Fibroblast of skin of right quadriceps (primary cell): ENCODE data around the gene SMIM20.

Experiments used
- DNase-seq: peaks from one replicate; pipeline ENCODE4 v3.0.0-alpha.2; 2013

SMIM20 gene

DNA sequence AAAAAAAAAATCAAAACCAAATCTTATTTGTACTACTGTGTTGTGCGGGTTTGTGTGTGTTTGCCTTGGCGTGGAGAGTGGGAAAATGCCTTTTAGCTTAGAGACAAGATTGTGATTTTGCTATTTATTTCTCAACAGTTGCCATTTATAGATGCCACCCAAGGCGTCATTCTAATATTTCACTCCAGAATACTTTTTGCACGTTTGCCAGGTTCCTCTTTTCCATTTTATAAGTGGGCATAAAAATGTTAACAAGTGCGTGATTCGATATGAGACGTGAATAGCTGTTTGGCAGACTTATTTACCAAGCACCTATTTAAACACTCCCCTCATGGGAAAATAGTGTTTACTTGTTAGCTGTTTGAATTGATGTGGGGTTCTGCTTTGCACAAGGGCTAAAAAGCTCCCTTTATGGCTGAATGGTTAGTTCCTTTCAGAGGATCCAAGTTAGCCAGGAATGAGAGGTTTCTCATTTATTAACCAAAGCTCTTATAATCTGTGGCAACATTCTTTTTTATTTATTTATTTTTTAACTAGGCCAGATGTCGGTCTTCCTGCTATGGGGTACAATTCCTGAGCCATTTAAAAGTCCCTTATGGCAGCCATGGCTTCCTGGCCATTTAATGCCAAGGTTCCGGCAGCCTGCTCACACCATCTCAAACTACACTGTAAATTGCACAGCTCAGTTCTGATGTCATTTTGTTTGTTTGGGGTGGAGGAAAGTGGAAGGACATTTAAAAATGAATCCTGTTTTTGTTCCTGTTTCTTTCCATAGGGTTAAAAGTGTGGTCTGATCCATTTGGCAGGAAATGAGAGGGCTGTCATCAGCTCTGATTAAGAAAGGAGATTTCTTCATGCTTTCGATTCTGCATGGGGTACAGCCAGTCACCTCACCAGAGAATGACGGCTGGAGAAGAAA lies 14.6 kb downstream of the SMIM20 start:
- DNase-seq = peak; percentile 78

DNA sequence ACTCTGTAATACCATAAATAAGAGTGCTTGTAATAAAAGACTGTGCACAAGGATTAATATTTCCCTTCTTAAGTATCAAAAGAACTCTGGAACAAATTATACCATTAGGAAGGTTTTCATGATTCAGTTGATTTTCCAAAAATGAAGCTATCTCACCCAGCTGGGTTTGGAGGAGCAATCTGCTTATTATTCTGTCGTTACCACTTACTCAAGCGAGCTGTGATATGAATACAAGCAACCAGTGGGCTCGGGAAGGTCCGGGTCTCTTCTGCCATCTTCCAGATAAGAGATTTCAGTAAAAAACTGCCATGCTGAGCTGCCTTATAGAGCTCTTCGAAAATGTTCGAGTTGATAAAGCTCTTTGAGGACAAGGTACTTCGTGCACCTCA lies 15.3 kb downstream of the SMIM20 start:
- no peak for DNase-seq

DNA sequence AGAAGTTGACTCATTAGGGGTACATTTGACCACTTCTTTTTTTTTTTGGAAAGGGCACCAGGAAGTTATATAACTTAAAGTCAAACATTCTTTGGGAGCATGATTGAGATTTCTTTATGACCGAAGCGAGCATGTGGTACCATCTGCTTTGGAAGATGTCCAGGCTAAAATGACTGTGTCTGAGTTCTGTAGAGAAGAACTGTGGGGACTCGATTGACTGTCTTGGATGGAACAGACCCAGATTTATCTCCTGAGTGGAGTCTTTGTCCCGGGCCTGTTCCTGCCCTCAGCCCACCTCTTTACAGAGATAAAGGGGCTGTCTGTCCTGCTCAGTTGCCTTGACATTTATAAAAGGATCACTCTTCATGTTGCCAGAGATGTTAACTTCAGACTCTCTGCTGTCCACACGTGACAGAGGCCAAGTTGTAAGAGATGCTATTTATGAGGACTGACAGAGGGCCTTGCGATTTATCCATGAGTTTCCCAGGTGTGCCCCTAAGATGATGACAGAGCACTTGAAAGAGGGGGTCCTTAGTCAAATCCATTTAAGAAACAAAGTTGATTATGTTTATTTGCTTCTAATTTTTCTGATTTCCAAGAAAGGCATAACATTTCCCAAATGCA lies 16.8 kb downstream of the SMIM20 start:
- no peak for DNase-seq

DNA sequence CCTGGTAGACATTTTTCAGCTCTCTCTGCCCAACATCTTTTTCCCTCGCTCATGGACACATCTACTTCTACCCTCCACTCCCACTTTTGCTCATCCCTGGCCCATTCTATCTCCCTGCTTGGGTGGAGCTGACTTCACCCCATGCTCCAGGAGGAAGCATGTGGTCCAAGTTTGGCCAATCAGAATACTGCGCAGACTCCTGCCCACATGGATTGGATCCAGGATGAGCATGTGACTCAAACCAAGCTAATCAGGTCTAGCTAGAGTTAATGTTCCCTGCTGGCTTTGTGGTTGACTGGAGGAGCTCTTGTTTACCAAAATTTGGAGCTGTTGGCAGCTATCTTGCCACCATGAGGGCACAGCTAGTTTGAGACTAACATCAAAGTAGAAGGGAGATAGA lies 22.7 kb downstream of the SMIM20 start:
- DNase-seq = no peak

DNA sequence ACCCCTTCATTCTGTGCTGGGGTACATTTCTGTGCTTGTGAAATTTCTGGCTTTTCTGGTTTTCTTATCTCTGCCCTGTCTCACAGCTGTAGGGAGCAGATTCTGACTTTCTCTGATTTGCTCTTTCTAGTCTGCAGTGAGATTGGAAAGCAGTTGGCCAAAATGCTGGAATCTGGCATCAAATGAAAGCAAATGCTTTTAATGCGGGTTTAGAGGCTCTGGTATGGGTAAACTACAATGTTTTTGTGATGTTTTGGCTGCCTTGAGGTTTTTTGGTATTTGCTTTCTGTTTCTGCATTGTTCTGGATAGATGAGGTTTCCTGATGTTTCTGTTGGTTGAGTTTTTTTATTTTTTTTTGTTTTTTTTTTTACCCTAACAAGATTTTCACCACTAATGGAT lies 23.8 kb downstream of the SMIM20 start:
- DNase-seq = peak; percentile 60

DNA sequence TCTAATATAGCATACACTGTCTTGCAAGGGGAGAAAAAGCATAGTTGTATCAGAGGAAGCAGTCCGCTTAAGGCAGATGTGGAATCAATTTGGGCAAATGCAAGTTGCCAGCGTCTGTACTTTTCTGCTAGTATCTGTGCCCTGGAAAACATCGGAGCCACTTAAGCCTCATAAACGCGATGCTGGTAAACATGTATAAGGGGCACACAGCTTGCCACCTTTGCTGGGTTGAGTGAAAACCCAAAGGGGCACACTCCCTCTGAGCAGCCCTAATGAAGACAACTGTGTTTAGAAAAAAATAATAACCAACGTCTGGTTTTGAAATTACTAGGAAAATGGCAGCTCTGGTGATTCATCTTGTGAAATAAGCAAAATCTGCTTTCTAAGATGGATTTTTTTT lies 24.3 kb downstream of the SMIM20 start:
- DNase-seq = no peak

DNA sequence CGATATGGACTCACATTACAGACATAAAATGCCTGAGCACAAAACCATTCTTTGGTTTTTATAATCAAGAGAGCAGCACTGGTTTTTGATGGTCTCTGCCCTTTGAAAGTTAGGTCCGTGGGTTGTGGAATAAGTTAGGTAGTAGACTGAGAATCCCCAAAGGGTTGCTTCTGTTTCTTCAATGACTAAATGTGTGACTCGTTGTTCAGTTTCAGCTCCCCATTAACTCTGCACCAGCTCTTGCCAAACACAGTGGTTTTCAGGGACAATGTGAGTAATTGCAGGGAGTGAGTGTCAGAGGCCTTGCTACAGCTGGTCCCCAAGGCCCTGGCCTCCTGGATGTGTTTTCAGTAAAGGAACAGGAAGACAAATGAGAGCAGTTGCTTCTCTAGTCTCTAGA lies 24.8 kb downstream of the SMIM20 start:
- DNase-seq = peak; percentile 78

DNA sequence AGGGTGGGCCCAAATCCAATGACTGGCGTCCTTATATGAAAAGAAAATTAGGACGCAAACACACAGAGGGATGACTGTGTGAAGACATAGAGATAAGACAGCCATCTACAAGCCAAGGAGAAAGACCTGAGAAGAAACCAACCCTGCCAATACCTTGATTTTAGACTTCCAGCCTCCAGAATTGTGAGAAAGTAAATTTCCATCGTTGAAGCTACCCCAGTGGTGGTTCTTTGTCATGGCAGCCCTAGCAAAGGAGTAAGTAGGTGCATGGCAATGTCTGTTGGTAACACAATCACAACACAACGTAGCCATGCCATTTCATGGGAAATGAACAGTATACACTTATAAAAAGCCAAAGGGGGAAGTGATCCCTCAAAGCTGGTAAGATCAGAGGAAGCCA lies 25.3 kb downstream of the SMIM20 start:
- no peak for DNase-seq

DNA sequence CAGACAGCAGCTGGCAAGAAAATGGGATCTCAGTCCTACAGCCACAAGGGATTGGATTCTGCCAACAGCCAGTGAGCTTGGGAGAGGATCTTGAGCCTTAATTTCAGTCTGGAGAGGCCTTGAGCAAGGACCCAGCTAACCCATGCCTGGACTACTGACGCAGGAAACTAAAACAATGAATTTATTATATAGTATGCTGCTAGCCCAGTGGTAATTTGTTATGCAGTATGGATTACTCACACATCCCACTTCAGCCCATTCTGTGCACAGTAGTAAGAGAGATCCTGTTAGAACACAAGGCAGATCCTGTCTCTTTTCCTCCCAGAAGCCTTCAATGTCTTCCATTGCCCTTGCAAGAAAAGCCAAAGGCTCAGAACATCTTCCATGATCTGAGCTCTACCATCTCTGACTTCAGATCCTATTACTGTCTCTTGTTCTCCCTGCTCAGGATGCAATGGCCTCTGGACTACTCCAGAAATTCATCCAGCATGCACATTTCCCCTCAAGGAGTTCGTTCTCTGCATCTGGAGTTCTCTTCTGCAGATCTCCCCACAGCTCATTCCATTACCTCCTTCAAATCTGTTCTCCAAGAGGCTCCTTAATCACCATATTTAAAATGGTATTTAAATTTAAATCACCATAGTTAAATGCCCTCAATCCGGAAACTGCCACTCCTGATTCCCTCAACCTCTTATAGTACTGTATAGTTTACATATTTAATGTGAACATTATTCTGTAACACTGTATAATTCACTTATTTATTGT lies 27.6 kb downstream of the SMIM20 start:
- DNase-seq = no peak

DNA sequence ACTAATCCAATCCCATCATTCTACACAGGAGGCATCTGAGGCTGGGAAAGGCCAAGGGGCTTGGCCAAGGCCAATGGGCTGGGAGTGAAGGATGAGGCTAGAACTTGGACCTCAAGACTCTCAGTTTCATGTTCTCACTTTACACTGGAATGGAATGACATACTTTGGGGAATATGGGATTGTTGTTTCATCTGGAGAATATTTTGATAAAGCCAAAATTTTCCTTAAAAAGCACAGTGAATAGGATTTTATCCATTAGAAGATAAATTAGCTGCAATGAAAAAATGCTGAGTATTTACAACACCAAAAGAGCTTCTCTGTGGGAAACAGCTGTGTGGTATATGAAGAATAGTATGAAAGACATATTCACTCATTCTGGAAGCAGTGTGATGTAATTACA lies 29.3 kb downstream of the SMIM20 start:
- peak; percentile 46 for DNase-seq

DNA sequence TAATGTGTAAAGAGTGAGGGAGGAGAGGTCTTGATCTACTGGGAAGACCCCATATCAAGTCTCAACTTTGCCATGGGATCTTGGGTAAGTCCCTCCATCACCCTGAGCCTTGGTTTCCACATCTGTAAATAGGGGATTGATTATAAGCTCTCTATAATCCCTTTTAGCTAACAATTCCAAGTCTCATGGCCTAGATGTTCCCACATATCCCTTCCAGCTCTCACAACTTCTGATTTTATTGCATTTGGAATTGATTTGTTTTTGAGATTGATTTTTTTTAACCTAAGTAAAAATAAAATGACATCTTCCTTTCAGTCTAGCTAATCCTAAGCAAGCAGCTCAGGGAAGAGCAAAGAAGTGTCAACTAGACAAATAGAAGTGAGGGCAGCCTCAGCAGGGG lies 29.8 kb downstream of the SMIM20 start:
- DNase-seq = no peak

DNA sequence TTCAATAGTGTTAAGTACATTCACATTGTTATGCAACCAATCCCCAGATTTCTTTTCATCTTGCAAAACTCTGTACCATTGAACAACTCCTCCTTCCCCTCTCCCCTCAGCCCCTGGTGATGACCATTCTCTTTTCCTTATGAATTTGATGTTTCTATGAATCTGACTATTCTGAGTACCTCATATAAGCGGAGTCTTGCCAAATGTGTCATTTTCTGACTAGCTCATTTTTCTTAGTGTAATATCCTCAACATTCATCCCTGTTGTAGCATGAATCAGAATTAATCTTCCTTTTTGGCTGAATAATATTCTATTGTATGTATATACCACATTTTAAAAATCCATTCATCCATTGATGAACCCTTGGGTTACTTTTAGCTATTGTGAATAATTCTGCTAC lies 34.0 kb downstream of the SMIM20 start:
- DNase-seq = no peak

DNA sequence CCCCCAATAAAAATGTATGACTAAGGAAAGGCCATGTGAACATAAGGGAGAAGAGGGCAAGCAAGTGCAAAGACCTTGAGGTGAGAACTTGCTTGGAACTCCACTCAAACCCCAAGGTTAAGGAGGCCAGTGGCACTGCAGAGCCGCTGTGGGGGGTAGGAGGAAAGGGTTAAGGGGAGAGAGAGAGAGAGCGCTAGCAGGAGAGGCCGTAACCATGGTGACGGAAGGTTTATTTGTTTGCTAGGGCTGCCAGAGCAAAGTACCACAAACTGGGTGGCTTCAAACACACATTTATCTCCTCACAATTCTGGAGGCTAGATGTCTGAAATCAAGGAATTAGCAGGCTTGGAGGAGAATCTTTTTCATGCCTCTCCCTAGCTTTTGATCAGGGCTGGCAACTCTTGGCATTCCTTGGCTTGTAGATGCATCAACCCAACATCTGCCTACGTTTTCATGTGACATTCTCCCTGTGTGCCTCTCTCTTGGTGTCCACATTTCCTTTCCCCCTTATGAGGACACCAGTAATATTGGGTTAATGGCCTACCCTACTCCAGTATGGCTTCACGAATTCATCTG lies 35.2 kb downstream of the SMIM20 start:
- no peak for DNase-seq

DNA sequence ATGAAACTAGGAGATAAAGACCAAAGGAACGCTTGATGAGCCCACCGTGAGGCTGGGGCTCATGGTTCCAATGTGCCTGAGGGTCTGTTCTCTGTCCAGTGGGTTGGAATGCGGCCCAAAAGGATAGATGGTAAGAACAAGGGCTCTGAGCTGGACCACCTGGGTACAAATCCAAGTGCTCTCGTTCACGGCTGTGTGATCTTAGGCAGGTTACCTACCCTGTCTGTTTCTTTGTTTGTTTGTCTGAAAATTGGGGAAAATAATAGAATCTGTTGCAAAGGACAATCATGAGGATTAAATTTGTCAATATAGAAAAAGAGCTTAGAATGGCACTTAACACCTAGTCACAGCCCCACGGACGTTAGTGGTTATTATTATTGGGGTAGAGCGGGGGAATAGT lies 36.0 kb downstream of the SMIM20 start:
- no peak for DNase-seq

DNA sequence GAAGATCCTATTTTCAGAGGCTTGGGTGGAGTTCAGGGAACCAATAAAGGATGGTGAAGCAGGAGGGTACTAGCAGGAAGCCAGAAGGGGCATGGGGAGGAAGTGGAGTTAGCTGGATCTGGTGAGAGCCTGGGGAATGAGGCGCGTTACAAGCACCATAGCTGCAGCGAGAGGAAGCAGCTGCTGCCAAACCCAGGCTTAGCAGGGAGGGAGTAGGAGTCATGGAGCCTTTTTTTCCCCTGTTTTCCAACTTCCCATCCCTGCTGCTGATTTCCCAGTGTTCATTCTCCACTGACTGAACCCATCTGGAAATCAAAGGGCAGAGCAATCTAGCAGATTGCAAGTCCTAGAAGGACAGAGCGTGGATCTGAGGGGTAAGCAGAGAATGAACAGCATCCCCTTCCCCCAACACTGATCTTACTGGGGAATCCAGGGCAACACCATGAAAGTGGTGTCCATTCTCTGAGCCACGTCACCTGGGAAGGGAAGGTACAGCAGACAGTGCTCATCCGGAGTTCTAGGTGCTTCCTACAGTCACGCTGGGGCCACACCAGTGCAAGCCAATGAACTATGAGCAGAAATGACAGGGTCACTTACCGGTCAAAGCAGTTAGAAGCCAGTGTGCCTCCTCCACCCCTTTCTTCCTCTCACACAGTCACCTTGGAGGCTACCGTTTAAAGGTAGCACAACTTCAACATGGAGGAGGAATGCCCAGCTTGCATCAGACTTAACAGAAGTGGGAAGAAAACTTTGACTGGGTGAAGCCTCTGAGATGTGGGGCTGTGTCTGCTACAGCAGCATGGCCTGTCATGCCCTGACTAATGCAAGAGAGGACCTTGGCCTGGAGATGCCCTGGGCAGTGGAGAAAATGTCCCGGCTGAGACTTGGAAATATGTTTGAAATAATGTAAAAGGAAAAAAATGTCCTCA lies 36.7 kb downstream of the SMIM20 start:
- no peak for DNase-seq

DNA sequence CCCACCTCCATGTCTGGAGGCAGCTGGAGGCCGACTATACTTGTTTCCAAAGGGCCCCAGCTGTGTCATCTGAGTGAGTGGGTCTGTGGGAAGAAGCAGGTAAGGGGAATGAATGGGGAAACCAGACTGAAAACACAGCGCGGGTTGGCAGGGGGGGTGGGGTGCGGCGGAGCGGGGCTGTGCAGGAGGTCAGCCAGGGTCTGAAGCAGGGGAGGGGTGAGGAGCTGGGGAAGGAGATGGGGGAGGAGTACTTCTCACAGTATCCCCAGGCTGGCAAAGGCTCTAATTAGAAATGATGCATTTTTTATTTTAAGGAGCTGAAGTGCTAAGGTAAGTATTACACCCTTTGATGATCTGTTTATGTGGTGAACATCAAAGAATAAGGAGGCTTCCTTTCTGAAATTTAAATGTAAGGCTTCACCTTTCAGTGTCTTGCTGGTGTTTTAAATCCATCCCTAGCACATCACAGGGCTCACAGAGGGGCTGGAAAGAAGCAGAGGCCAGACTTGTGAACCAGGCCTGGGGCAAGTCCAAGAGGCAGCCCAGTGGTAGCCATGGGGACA lies 37.5 kb downstream of the SMIM20 start:
- DNase-seq = no peak

DNA sequence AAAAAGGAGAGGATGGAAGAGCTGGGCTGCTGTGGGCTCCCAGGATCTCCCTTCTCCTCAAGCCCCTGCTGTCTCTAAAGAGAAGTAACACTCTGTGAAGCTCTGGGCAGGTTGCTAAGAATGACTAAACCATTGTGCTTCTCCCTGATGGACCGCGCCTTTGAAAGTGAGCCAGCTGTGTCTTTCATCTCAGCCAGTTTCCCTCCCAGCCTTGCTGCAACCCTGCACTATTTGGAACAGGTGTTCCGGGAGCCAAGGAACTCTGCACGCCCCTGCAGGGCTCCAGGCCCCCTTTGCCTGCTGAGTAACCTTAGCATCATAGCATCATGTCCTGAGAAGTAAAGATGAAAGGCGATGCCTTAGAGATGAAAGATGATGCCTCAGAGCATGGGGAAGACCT lies 39.7 kb downstream of the SMIM20 start:
- DNase-seq = peak; percentile 27

DNA sequence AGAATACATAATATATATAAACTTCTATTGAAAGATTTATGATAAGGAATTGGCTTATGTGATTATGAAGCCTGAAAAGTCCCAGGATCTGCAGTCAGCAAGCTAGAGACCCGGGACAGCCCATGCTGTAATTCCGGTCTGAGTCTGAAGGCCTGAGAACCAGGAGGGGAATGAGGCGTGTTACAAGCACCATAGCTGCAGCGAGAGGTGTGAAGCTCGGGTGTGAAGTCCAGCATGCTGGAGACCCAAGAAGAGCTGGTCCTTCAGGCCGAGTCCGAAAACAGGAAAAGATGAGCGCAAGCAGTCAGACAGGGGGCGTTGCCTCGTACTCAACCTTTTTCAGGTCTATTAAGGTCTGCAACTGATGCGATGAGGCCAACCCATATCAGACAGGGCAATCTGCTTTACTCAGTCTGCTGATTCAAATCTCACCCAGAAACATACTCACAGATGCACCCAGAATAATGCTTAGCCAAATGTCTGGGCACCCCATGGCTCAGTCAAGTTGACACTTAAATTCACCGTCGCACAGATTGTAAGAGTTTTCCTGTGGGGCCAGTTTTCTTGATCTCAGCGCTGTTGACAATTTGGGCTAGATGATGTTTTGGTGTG lies 40.4 kb downstream of the SMIM20 start:
- DNase-seq = no peak

DNA sequence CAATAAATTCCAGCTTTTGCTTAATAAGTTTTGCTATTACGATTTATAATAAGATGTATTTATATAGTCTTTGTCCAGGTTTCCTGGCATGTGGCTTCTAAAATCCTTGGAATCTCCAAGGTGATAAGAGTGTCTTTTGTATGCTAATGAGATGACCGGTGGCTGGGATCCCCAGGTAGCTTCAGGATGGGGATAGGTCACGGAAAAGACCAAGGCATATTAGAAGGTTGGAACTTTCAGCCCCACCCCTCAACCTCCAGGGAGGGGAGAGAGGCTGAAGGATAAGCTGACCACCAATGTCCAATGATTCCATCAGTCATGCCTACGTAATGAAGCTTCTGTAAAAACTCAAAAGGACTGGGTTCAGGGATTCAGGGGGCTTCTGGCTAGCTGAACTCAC lies 41.7 kb downstream of the SMIM20 start:
- no peak for DNase-seq

DNA sequence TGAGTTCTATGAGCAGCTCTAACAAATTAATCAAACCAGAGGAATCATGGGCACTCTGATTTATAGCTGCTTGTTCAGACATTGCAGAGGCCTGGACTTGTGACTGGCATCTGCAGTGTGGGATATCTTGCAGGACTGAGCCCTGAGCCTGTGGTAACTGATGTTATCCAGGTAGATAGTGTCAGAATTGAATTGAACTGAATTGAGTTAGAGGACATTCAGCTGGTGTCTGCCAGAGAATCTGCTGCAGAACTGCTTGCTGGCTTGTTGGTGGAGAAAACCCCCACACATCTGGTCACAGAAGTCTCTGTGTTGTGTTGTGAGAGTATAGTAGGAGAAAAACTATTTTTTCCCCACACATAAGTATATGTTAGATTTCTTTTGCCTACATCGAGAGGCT lies 42.2 kb downstream of the SMIM20 start:
- DNase-seq = no peak

DNA sequence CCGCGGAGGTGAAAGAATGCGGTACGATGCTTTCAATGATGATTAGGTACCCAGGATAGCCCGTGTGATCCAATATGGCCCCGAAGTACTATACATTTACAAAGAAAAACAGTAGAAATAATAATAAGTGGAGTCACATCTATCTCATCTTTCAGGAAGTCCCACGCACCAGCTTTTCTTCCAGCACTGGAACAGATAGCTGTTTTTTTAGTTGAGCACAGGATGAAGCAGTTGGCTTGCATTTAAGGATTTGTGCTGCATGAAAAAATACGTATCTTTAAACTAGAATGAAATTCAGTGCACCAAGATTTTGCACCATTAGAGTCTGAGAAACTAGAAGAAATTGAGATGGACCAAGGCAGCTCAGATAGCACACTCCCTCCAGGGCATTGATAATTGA lies 44.1 kb downstream of the SMIM20 start:
- DNase-seq = no peak

DNA sequence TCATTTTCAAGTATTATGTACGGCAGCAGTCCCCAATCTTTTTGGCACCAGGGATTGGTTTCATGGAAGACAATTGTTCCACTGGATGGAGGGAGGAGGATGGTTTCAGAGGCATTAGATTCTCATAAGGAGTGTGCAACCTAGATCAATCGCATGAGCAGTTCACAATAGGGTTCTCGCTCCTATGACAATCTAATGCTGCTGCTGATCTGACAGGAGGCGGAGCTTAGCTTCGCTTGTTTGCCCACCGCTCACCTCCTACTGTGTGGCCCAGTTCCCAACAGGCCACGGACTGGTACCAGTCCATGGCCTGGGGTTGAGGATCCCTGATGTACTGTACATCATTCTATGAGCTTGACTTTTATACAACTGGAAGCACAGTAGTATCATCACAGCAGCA lies 48.4 kb downstream of the SMIM20 start:
- no peak for DNase-seq
